BJ (cell line): ENCODE results near the gene IFNL4. TPM values are rescaled to one million over a fixed set of nuclear protein-coding genes. Genes with fewer than 3 reads are reported as not detected.
"Not testable (repeated sequence)": the region's sequence is repeated elsewhere in the genome, so short reads cannot be mapped to it uniquely, and the experiment has no call there.

Source experiments
- CTCF ChIA-PET: fragments of 350-600 bp; formaldehyde crosslinking; extraction: SDS; loops from one replicate; lab custom pipeline; 2021; ENCODE audit warnings: antibody characterized with exemption, inconsistent platforms; lab: Yijun Ruan, JAX
- POLR2A ChIA-PET: fragments of 300-600 bp; sonication (Branson Sonifier 250); formaldehyde crosslinking; extraction: SDS; loops from one replicate; lab custom pipeline; 2021; ENCODE audit warnings: antibody characterized with exemption; lab: Charles Lee
- DNase-seq: peaks from one replicate; pipeline ENCODE4 v3.0.0-alpha.2; 2011; ENCODE audit warnings: low read depth
- H3K27me3 ChIP-seq: 2 replicates; pipeline ENCODE4 v1.6.0; 2011; ENCODE audit warnings: low read length; ENCODE audit not compliant: control insufficient read depth, insufficient read depth
- H3K36me3 ChIP-seq: 2 replicates; pipeline ENCODE4 v1.5.1; 2011; ENCODE audit warnings: low read length; ENCODE audit not compliant: control insufficient read depth, insufficient read depth
- H3K4me3 ChIP-seq: 2 replicates; pipeline ENCODE4 v1.5.1; 2011; ENCODE audit warnings: low read depth, mild to moderate bottlenecking, control low read depth, low read length
- polyA plus RNA-seq: library from polyadenylated mRNA; depleted of rRNA; stranded (reverse); fragments of >200 nt; gene quantifications from 2 replicates; pipeline ENCODE4 v1.2.3, GENCODE V29; 2011
- TF ChIP-seq, protein P1 (sequence below): IDR thresholded peaks from 2 replicates; pipeline ENCODE4 v1.5.1; 2011; ENCODE audit warnings: low read depth, mild to moderate bottlenecking, control low read depth, inconsistent platforms, low read length, moderate library complexity; ENCODE audit not compliant: insufficient read depth

IFNL4 gene
- polyA plus RNA-seq, 1 experiment: not detected

DNA sequence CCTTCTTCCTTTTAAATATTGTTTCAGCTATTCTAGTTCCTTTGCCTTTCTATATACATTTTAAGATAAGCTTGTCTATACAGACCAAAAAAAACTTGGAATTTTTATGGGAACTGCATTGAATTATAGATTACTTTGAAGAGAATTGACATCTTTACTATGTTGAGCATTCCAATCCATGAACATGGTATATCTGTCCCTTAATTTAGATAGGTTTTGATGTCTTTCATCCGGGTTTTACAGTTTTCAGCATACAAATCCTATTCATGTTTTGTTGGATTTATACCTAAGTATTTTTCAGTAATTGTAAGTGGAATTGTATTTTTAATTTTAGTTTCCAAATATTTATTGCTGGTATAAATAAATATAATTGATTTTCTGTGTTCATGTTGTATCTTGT, 35.4 kb upstream of the IFNL4 start:
- TF ChIP-seq, protein P1, sequence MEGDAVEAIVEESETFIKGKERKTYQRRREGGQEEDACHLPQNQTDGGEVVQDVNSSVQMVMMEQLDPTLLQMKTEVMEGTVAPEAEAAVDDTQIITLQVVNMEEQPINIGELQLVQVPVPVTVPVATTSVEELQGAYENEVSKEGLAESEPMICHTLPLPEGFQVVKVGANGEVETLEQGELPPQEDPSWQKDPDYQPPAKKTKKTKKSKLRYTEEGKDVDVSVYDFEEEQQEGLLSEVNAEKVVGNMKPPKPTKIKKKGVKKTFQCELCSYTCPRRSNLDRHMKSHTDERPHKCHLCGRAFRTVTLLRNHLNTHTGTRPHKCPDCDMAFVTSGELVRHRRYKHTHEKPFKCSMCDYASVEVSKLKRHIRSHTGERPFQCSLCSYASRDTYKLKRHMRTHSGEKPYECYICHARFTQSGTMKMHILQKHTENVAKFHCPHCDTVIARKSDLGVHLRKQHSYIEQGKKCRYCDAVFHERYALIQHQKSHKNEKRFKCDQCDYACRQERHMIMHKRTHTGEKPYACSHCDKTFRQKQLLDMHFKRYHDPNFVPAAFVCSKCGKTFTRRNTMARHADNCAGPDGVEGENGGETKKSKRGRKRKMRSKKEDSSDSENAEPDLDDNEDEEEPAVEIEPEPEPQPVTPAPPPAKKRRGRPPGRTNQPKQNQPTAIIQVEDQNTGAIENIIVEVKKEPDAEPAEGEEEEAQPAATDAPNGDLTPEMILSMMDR: no peak
- H3K36me3 ChIP-seq: no peaks in the 10 kb centered on the region
- no peak overlapping the region for H3K4me3 ChIP-seq
- no peaks in the 10 kb centered on the region for H3K27me3 ChIP-seq
- ChIA-PET POLR2A (no interaction called here), CTCF (no interaction called here)
- no peak for DNase-seq

DNA sequence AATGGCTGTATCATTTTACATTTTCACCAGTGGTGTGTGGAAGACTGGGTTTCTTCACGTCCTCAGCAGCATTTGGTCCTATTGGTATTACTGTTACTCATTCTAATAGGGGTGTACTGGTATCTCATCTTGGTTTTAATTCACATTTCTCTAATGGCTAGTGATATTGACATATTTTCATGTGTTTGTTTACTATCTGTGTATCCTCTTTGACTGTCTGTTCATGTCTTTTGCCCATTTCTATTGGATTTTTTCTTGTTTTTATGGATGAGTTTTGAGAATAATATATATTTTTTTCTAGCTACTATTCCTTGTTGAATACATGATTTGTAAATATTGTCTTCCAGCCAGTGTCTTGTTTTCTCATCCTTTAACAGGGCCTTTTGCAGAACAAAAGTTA, 33.4 kb upstream of the IFNL4 start:
- ChIA-PET POLR2A (no interaction called here), CTCF (no interaction called here)
- no peak overlapping the region for H3K4me3 ChIP-seq
- DNase-seq: no peak
- TF ChIP-seq, protein P1: no peak
- no peaks in the 10 kb centered on the region; the same call in 1 of the 2 replicates for H3K27me3 ChIP-seq
- no peaks in the 10 kb centered on the region for H3K36me3 ChIP-seq

DNA sequence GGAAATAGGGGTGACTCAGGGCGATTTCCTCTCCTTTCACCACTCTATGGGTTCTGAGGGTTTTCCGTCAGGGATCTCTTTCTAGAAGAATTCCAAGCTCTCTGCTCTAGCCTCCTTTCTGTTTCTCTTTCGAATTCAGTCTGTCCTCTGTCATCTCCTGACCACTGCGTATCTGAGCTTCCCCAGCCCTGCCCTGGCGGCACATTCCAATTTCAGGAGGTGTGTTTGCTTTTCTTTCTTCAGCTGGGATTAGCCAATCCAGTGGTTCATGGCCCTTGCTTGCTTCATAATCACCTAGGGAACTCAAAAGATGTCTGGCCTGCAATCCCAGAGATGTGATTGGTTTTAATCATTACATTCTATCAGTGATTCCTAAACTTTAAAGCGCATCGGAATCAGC, 28.9 kb upstream of the IFNL4 start:
- ChIA-PET POLR2A (no interaction called here), CTCF (interaction anchor here (0.6 kb wide), 1 partner anchor 114 kb away, joined by 3 read pairs; no protein-coding TSS in a partner anchor)
- DNase-seq: no peak
- H3K27me3 ChIP-seq: no peaks in the 10 kb centered on the region; the same call in 1 of the 2 replicates
- no peak overlapping the region for H3K4me3 ChIP-seq
- TF ChIP-seq, protein P1: no peak
- H3K36me3 ChIP-seq: no peaks in the 10 kb centered on the region

DNA sequence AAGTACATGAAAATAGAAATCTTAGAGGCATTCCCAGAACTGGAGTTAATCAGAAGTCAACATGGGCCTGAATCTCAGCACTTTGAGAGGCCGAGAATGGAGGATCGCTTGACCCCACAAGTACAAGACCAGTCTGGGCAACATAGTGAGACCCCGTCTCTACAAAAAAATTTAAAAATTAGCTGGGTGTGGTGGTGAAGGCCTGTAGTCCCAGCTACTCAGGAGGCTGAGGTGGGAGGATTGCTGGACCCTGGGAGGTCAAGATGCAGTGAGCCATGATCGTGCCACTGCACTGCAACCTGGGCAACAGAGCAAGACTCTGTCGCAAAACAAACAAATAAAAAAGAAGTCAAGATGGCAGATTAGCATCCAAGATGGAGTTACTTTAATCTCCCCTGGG, 28.1 kb upstream of the IFNL4 start:
- ChIA-PET CTCF (no interaction called here), POLR2A (no interaction called here)
- no peak overlapping the region for H3K4me3 ChIP-seq
- H3K36me3 ChIP-seq: no peaks in the 10 kb centered on the region
- TF ChIP-seq, protein P1: no peak
- DNase-seq: no peak
- H3K27me3 ChIP-seq: no peaks in the 10 kb centered on the region; the same call in 1 of the 2 replicates

DNA sequence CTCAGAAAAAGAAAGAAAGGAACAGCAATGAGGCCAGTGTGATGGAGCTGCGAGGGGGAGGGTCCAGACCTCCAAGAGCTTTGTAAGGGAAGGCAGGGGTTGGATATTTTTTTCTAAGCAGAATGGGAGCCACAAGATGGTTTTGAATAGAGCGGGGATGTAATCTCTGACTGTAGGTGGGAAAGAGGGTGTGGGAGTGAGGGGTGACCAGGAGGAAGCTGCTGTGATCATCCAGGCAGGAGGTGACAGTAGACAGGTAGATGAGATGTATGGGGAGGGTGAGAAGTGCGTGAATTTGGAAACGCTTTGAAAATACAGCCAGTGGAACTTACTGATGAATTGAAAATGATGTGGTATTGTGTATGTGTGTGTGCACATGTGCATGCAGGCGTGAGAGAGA, 26.9 kb upstream of the IFNL4 start:
- CTCF ChIA-PET: no interaction called here
- POLR2A ChIA-PET: interaction anchor here (0.6 kb wide), 1 partner anchor 20 kb away, joined by 7 read pairs; no protein-coding TSS in a partner anchor
- DNase-seq: no peak
- TF ChIP-seq, protein P1: no peak
- Histone ChIP-seq H3K4me3 (no peak overlapping the region), H3K36me3 (no peaks in the 10 kb centered on the region), H3K27me3 (no peaks in the 10 kb centered on the region; the same call in none of the 2 replicates)

DNA sequence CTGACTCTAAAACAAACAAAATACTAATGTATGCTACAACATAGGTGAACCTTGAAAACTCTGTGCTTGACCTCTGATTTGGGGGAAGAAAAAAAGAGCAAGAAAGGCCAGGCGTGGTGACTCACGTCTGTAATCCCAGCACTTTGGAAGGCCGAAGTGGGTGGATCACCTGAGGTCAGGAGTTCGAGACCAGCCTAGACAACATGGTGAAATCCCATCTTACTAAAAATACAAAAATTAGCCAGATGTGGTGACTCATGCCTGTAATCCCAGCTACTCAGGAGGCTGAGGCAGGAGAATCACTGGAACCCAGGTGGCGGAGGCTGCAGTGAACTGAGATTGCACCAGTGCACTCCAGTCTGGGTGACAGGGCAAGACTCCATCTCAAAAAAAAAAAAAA, 25.2 kb upstream of the IFNL4 start:
- H3K27me3 ChIP-seq, POLR2A ChIA-PET, DNase-seq, H3K36me3 ChIP-seq, H3K4me3 ChIP-seq: not testable (repeated sequence)
- CTCF ChIA-PET: interaction anchor here (1.2 to 1.6 kb wide), 2 partner anchors 22 to 33 kb away, joined by 3 to 4 read pairs; partner anchors contain the start of gene IFNL1
